ENCODE results near the gene CLASRP. TPM values are rescaled to one million over a fixed set of nuclear protein-coding genes. Genes with fewer than 3 reads are reported as not detected.

CLASRP gene
- polyA plus RNA-seq, 2 of the 4 experiments (the other 2 are of a cell fraction): 39.0 to 86.4 TPM

DNA sequence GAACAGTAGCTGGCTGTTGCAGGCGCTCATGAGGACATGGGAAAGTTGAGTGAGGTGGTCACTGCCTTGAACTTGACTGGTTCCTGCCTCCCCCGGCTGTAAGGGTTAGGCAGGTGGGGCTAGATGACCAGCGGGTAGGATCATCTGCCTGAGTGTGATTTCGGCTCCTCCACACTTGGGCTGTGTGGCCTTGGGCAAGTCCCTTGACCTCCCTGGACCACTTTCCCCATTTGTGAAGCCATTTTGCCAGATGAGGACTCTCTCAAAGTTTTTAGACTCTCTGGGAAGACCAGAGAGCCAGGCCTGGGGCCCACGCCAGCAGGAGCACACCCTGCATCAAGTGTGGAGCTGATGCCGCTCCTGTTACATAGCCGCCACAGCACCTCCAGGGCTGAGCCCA is 63.6 kb downstream of the CLASRP start:
- Histone ChIP-seq H3K4me2 (no peak overlapping the region), H3K27ac (no peak overlapping the region), H3K4me1 (peaks cover 35% of the 10 kb centered on the region), H3K9me3 (no peaks in the 10 kb centered on the region), H3K4me3 (no peak overlapping the region)
- DNase-seq (ENCODE audit: low read depth in 1 of 2, low spot score in 1 of 2) (no peak), ATAC-seq (no peak), FAIRE-seq (no peak)
- ChIA-PET CTCF (interaction anchor here (0.6 to 4.8 kb wide), 8 partner anchors 10 to 165 kb away, joined by 3 to 20 read pairs (median 5); partner anchors contain the start of gene PPP1R37), POLR2A (no interaction called here)
- 94% methylated on average over 7 of the region's 7 CpGs for WGBS (ENCODE audit: missing lambda C conversion rate)
- TF ChIP-seq ZSCAN20 (CRISPR knock-in tag; IDR thresholded peaks at IDR 0.05): no peak
- no peak for TF ChIP-seq MAZ (IDR thresholded peaks at IDR 0.05; ENCODE audit: borderline replicate concordance, low read depth, low read length)
- TF ChIP-seq POLR2A (IDR thresholded peaks at IDR 0.05; ENCODE audit: low read length): no peak
- TF ChIP-seq RAD21 (conservative IDR thresholded peaks at IDR 0.05 in 1 of 2, IDR thresholded peaks at IDR 0.05 in 1 of 2): no peak
- TF ChIP-seq, protein P1, sequence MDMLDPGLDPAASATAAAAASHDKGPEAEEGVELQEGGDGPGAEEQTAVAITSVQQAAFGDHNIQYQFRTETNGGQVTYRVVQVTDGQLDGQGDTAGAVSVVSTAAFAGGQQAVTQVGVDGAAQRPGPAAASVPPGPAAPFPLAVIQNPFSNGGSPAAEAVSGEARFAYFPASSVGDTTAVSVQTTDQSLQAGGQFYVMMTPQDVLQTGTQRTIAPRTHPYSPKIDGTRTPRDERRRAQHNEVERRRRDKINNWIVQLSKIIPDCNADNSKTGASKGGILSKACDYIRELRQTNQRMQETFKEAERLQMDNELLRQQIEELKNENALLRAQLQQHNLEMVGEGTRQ (IDR thresholded peaks at IDR 0.05): no peak
- no peak for TF ChIP-seq ESRRA (IDR thresholded peaks at IDR 0.05; ENCODE audit: borderline replicate concordance, low read length)
- TF ChIP-seq, protein P2, sequence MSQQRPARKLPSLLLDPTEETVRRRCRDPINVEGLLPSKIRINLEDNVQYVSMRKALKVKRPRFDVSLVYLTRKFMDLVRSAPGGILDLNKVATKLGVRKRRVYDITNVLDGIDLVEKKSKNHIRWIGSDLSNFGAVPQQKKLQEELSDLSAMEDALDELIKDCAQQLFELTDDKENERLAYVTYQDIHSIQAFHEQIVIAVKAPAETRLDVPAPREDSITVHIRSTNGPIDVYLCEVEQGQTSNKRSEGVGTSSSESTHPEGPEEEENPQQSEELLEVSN (IDR thresholded peaks at IDR 0.05; ENCODE audit: borderline replicate concordance, low read depth): no peak
- no peak for TF ChIP-seq CHD2 (IDR thresholded peaks at IDR 0.05; ENCODE audit: low read length, partially characterized antibody)
- TF ChIP-seq HOXB5 (CRISPR knock-in tag; IDR thresholded peaks at IDR 0.05): no peak
- TF ChIP-seq HEYL (CRISPR knock-in tag; IDR thresholded peaks at IDR 0.05): no peak
- TF ChIP-seq FOSL2 (IDR thresholded peaks at IDR 0.05): no peak
- TF ChIP-seq FOSL2 (CRISPR knock-in tag; IDR thresholded peaks at IDR 0.05): no peak
- TF ChIP-seq NFE2L2 (conservative IDR thresholded peaks at IDR 0.05; ENCODE audit: low read length): no peak
- no peak for TF ChIP-seq RARB (CRISPR knock-in tag; IDR thresholded peaks at IDR 0.05)
- no peak for TF ChIP-seq EHMT2 (IDR thresholded peaks at IDR 0.05; ENCODE audit: low read depth)
- no peak for TF ChIP-seq CBX2 (IDR thresholded peaks at IDR 0.05; ENCODE audit: borderline replicate concordance, low read depth)
- no peak for TF ChIP-seq SMC3 (IDR thresholded peaks at IDR 0.05)
- TF ChIP-seq EHF (CRISPR knock-in tag; IDR thresholded peaks at IDR 0.05): no peak
- TF ChIP-seq, protein P3, sequence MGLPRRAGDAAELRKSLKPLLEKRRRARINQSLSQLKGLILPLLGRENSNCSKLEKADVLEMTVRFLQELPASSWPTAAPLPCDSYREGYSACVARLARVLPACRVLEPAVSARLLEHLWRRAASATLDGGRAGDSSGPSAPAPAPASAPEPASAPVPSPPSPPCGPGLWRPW (IDR thresholded peaks at IDR 0.05): no peak
- TF ChIP-seq TFCP2L1 (CRISPR knock-in tag; IDR thresholded peaks at IDR 0.05): no peak
- TF ChIP-seq CEBPB (IDR thresholded peaks at IDR 0.05): no peak

DNA sequence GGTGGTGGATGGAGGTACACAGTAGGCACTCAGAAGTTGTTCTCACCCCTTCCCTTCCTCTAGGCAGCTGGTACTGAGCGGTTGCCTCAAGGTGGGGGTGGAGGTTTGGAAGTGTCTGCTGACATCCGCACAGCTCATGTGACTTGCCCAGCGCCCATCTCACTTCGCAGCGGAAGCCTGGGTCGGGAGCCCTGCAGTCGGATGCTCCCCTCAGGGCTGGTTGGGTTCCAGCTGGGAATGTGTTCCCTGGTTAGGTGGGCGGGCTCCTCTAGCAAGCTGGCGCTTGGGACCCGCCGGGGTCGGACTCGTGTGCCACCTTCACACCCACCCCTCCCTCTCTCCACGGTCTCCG is 64.3 kb downstream of the CLASRP start:
- H3K4me2 ChIP-seq: no peak overlapping the region
- POLR2A ChIA-PET: interaction anchor here (0.6 kb wide), 1 partner anchor 20 kb away, joined by 3 read pairs; no protein-coding TSS in a partner anchor
- FAIRE-seq: no peak

More for the DNA sequence above, 64.3 kb downstream of the CLASRP start:
- no peak for DNase-seq (ENCODE audit: low read depth in 1 of 2, low spot score in 1 of 2)
- no peak overlapping the region for H3K27ac ChIP-seq
- no peak overlapping the region for H3K4me3 ChIP-seq
- no peak for ATAC-seq
- WGBS (ENCODE audit: missing lambda C conversion rate): 93% methylated on average over 15 of the region's 15 CpGs
- H3K9me3 ChIP-seq: no peaks in the 10 kb centered on the region
- CTCF ChIA-PET: interaction anchor here (0.6 to 4.8 kb wide), 10 partner anchors 11 to 166 kb away, joined by 3 to 20 read pairs (median 5); partner anchors contain the start of genes PPP1R37 and TRAPPC6A
- TF ChIP-seq ZFP36 (IDR thresholded peaks at IDR 0.05; ENCODE audit: borderline replicate concordance, partially characterized antibody) (no peak), TP53 (CRISPR knock-in tag; IDR thresholded peaks at IDR 0.05) (no peak), ZC3H11A (IDR thresholded peaks at IDR 0.05) (no peak), RAD21 (conservative IDR thresholded peaks at IDR 0.05 in 1 of 2, IDR thresholded peaks at IDR 0.05 in 1 of 2) (no peak), FOSL2 (IDR thresholded peaks at IDR 0.05) (no peak), FOSL2 (CRISPR knock-in tag; IDR thresholded peaks at IDR 0.05) (no peak), MYC (IDR thresholded peaks at IDR 0.05; ENCODE audit: borderline replicate concordance, low read length) (no peak), GATA3 (IDR thresholded peaks at IDR 0.05; ENCODE audit: borderline replicate concordance) (no peak), CBX8 (IDR thresholded peaks at IDR 0.05) (no peak), FOXS1 (CRISPR knock-in tag; IDR thresholded peaks at IDR 0.05) (no peak)
- TF ChIP-seq, protein P4, sequence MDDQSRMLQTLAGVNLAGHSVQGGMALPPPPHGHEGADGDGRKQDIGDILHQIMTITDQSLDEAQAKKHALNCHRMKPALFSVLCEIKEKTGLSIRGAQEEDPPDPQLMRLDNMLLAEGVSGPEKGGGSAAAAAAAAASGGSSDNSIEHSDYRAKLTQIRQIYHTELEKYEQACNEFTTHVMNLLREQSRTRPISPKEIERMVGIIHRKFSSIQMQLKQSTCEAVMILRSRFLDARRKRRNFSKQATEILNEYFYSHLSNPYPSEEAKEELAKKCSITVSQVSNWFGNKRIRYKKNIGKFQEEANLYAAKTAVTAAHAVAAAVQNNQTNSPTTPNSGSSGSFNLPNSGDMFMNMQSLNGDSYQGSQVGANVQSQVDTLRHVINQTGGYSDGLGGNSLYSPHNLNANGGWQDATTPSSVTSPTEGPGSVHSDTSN (IDR thresholded peaks at IDR 0.05): no peak
- TF ChIP-seq, protein P5, sequence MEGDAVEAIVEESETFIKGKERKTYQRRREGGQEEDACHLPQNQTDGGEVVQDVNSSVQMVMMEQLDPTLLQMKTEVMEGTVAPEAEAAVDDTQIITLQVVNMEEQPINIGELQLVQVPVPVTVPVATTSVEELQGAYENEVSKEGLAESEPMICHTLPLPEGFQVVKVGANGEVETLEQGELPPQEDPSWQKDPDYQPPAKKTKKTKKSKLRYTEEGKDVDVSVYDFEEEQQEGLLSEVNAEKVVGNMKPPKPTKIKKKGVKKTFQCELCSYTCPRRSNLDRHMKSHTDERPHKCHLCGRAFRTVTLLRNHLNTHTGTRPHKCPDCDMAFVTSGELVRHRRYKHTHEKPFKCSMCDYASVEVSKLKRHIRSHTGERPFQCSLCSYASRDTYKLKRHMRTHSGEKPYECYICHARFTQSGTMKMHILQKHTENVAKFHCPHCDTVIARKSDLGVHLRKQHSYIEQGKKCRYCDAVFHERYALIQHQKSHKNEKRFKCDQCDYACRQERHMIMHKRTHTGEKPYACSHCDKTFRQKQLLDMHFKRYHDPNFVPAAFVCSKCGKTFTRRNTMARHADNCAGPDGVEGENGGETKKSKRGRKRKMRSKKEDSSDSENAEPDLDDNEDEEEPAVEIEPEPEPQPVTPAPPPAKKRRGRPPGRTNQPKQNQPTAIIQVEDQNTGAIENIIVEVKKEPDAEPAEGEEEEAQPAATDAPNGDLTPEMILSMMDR (IDR thresholded peaks at IDR 0.05): no peak
- peaks cover 29% of the 10 kb centered on the region for H3K4me1 ChIP-seq

Data from A549 (cell line).